NK-92 treated with Interleukin-12 subunit alpha and Interleukin-12 subunit beta, amount 100 ng/mL, for 24 hours (cell line): ENCODE results near the gene ARL15.

Source experiments
- DNase-seq: peaks from one replicate; lab custom pipeline; 2025; lab: John Stamatoyannopoulos, UW

The ARL15 gene

DNA sequence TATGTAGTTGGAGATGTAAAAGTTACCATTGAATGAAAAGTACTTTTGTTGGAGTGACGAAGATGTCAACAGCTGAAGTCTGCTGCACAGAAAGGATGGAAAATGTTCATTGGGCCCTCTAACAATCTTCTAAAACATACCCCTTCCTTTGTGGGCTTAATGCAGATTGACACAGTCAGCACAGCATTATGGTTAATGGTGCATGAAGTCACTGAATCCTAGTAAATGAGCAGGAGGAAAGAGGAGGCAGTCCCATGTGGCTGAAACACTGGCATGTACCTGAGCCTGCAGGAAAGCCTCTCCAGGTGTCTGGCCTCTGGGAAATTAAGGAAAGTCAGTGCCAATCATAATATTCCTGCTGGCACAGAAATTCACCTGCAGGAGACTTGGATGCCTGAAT lies 153.8 kb downstream of the ARL15 start:
- DNase-seq = no peak

DNA sequence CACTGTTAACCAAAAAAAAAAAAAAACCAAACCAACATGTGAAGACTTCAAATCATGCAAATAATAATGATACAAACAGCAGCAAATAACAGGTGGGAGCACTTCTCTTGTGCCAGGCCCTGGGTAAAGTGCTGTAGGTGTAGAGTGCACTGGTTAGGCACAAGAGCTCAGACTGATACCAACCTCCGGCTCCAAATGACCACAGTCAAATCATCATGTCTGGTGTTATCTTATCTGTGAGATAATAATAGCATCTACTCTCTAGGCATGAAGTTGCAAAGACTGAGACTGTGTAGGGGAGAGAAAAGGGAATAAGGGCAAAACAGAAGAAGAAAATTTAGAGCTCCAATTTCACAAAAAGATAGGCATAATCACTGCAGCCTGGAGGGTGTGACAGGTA lies 159.5 kb downstream of the ARL15 start:
- no peak for DNase-seq

DNA sequence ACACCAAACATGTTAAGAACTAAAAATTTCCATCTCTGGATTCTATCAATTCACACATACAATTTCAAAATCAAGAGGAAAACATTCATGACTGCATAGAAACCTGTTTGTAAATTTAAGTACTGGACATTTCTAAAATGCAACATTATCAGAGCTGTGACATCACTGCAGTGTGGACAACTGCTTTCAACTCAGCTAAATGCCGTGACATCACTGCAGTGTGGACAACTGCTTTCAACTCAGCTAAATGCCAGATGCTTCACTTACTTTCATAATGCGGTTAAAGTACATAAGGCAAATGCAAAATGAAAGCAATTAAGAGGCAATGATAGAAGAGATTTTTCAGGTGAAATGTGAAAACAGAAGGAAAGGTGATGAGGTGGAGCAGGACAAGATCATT lies 161.5 kb downstream of the ARL15 start:
- no peak for DNase-seq

DNA sequence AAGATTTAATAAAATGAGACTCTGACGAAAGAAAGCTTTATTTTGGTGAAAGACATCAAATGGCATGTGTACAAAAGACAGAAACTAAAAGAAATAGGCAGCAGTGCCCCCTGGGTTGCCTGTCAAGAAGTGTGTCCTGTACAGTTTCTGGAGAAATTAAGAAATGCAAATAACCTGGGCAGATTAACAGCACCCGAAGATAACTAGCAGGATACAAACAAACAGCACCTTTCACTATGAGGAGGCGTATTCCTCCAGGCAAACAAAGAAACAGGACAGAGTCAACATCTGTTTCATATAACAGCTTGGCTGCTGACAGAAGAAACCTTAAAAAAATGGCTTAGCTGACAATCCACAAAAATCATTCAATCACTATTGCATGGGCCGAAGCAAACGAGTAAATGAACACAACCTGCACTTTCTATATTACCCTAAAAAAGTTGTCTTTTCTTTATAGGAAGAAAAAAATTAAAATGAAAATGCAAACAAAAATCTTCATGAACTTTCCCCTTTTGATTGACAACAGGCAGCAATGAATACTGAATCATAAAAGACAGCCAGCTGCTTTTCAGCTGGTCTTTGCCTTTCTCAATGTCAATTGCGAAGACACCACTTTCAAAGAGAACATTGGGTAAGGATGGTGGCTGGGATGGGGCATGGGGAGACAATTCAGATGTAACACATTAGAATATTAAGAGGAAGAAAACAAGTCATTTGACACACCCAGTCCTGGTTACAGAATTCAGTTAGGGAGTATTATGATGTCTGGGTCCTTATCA lies 162.1 kb downstream of the ARL15 start:
- no peak for DNase-seq

DNA sequence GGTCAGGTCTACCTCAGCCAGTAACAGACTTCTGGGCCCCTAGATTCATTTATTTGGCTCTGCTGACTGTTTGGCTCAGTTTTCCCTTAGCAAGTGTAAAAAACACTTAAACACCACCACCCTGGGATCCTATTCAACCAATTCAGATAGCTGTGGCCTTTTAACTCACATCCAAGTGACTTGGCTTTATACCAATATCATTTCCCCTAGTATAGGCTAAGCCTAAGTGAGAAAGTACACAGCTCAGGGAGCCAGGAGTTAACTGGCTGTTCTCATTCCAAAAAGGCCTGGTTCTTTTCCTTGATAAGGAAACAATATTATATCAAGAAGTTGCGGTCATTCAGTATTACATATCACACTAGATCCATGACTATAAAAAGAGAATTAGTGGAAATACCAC lies 163.5 kb downstream of the ARL15 start:
- DNase-seq = no peak

DNA sequence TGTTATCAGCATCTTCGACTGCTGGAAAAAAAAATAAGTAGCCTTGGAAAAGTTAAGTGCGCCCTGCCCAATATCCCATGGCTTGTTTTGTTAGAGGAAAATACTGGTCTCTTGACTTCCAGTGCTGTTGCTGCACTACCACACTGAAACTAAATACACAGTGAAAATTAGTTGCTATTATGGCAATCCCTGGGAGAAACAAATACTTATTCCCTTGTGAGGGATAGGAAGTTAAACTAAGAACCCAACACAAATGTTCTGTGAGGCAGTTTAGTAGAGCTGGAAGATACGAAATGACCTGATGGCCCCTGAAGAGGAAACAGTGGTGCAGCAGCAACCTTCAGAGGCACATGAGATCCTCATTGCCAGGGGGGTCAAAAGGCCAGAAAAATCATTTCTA lies 164.0 kb downstream of the ARL15 start:
- no peak for DNase-seq

DNA sequence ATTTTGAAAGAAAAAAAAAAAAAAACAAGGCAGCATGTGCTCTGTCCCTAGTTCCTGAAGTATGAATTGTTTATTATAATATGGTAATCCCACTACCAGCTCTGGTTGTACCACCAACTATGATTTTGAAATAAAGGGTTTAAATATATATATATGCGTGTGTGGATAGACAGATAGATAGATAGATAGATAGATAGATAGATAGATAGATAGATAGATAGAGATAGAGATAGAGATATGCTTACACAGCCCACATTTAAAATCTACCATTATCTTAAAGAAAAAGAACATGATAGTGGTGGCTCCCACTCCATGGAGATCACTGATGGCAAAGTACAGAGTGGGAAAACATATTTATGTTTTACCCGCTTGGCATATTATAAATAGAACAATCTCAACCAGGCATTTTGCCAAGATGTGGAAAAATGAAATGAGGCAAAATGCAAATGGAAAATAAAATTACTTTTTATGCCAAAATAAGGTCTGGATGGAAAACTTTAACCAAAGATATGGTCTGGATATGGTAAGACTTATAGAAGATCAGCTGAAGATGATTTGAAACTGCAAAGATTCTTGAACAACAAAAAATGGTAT lies 170.0 kb downstream of the ARL15 start:
- DNase-seq = no peak

DNA sequence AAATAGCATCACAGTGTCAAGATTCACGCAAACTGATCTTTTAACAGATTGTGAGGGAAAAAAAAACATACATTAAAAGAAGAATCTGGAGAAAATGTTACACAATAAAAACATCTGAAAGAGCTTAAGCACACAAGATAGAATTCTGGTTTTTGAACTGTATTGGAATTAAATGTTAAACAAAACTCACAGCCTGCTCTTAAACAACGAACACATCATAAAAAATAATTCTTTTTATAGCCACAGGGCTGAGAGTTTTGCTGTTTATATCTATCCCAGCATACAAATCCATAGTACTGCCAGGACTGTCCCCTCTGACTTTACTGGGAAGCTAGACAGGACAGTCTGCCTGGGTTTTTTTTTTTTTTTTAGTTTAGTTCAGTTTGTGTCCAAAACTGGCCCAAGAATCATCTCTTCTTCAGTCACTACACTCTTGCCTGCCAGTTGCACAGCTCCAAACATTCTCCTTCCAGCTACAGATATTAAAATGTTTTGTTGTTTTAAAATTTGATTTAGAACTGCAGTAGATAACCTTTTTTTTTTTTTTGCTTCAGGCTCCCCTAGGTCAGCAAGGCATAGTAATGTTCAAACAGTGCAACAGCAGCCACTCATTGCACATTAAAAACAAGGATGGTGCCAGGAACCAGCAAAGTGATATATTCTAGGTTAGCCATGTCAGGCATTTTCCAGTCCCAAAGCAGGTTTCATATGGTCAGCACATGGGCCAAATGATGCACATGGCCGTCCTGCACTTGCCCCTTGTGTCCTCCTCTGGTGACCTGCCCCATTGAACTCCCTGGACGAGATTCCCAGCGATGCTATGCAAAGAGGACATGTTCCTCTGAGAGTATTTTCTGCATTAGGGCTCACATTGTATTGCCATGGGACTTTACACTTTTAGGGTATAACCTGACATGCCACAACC lies 173.6 kb downstream of the ARL15 start:
- DNase-seq = no peak

DNA sequence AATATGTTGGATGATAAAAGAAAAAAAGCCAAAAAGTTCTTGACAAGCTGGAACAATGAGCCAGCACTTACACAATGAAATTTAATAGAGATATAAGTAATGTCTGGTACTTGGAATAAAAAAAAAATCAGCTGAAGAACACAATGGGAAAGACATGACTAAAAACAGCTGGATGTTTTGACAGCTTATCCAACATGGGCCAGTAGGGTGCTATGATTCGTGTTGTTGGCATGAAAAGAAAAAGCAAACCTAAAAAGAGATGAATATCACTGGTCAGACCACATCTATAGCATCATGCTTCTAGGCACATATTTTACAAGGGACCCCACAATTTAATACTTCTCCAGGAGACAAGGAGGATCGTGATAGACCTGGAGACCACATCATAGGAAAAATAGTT lies 175.3 kb downstream of the ARL15 start:
- DNase-seq = no peak

DNA sequence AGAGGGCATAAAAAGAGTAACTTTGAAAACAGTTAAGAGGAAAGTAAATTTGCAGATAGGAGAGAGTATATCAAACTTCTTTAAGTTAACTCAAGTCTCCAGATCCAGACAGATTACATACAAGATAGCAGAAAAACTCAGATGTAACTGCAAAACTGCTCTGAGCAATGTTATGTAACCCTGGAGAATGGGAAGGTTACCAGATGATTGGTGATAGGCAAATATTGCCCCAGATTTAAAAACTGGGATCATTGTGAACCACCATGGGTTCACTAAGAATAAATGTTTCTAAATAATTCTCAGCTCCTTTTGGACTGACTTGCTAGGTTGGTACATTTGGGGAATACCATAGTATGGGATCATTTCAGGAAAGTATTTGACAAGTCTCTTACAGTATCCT lies 176.5 kb downstream of the ARL15 start:
- DNase-seq = no peak

DNA sequence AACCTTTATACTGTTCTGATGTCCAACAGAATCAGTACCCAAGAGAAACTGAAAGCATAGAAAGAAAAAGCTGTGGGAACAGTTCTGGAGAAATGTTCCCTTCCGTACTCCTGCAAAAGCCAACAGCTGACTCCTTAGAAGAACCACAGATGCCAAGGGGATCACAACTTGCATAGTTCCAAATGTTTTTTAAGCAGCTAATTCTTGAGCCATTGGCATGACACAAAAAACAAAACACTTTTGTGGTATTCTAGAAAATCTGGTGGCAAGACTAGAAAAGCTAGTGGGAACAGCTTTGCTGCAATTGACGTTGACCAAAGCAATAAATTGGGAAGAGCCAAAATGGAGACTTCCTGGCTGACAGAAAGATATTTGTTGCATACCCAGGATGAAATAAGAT lies 189.9 kb downstream of the ARL15 start:
- DNase-seq = no peak

DNA sequence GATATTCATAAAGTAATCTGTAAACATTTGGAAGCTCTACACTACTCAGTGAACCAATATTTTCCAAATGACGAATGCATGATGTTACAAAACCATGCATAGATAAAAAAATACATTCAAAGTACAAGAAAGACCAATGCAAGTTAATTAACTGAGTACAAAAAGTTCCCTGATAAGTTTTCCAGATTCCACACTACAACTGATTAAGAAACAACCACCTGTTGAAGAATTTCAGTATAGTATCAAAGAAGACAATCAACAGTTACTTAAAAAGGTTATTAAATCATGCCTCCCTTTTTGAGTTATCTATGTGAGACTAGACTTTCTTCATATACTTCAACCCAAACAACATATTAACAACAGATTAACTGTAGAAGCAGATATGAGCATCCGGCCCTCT lies 192.4 kb downstream of the ARL15 start:
- no peak for DNase-seq

DNA sequence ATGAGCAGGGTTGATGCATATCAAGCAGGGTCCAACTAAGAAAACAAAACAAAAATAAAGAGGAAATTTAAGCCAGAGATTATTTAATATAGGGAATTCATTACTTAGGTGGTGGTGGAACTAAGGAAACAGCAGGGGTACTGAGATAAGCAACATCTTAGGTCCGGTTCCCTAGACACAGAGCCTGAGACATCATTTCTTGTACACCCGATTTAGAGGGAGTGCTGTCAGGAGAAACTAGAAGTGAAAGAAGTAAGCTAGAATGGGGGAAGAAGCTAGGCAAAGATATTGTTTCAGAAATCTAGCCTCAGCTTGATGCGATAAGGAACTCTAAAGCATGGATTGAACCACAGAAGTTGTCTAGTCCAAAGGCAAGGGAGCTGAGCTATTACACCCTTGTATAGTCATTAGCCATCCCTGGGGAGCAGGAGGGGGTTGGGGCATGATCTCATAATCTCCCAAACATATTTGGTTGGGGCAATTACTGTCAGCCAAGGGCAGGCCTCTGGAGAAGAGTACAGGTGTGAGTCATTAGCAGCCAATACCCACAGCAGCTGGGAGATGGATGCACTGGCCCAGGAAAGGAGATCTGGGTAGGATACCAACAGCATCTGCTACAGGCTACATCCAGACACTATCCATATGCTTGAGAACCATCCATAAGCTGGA lies 194.5 kb downstream of the ARL15 start:
- DNase-seq = no peak

DNA sequence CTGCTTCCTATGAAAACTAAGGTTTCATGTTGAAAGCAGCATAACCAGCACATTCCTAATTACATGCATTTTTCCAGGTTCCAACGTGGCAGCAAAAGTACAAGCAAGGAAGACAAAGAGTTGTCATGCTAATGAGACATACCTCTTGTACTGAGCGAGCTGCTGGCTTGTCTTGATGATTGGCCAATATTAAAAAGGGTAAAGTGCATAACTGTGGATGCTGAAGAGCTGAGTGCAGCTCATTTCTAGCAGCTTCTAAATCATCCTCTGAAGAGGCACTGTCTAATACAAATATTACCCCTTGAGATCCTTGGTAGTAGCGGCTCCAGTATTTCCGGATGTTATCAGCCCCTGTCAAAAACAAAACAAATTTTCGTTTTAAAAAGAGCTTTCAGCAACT lies 197.3 kb downstream of the ARL15 start:
- no peak for DNase-seq

DNA sequence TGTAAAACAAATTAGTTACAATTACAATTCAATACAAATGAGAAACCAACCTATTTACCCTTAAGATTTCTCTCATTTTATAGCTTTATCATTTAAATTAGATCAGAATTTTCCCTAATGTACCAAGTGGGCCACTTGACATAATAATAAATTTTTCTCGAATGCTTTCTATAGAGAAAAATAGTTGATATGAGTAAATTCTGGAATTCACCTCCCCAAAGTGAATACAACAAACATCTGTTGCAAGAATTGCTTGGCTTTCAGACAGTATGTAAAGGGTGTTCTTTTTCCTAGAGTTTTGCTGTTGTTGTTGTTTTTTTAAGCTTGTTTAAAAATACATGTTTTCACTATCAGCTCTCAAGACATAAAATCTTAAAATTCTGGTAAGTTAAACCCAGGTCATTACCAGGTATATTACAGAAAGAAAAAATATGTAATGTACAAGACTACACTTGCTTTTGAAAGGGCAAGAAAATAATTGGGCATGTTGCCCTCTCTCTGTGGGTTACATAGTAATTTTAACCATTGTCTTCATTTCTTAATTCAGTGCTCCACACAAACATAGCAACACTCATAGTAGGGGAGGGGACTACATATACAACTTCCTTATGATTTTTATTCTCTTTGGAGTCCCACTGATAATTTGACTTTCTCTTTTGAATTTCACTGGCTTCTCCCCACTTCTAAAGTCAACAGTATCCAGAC lies 200.6 kb downstream of the ARL15 start:
- DNase-seq = no peak

DNA sequence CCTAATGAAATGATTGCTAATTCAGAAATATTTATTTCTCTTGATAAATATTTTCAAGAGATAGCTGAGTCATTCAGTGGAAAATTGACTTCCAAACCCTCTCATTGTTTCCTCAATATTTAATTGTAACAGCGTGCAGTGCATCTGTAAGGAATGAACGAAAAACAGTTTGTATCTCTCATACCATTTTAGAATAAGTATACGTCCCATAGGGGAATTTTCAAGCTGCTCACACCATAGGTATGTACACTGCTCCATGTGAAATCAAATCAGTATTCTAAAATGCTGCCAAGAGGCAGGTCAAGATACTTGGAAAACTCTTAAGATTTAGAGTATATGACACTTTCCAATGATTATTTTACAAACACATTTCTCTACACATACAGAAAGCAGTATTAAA lies 202.2 kb downstream of the ARL15 start:
- no peak for DNase-seq

DNA sequence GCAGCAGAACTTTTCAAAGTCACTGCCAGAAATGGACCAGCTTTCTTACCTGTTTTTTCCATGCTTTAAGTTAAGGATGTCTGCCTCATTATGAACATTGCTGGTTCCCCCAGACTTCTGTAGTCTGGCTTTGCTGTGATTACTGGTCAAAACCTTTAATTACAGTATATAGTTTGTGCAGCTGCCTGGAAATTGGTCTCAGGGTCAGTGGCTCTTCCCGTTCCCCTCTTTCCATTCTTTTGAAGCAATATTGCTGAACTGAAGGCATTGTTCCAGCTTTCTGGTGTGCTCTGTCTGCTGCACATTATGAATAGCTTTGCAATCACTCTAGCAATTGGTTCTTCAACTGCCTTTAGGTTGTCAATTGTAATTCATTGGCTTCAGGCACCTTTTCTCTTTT lies 206.5 kb downstream of the ARL15 start:
- no peak for DNase-seq

DNA sequence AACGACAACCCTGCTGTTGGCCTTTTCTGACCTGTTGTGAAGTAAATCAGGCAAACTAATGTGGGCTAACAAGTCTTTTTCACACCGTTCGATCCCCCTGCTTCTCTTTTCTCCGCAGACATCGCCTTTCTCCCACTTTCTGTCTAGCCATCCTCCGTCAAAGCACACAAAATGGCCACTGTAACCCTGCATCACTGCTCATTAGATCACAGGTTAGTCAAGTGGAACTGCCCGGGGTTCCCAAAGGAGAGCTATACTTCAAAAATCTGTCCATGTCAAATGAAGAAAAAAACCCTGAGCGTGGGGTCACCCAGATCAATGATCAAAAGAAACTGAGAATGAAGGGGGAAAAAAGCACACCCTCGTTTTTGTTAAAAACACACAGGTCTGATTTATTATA lies 212.1 kb downstream of the ARL15 start:
- no peak for DNase-seq

DNA sequence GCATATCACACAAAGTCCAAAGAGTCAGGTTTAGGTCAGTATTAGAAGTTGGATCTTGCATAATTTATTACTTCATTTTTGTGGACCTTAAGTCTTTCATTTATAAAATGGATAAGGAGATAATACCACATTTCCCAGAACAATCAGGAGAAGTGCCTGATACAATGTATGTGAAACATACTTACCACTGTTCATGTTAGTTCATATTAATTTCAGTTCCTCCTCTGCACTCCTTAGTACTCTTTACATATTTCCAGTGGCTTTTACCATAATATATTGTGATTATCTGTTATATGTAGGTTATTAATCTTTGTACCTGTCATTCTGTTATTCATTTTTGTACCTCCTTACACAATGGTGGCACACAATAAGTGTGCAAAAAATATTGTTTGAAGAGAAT lies 214.4 kb downstream of the ARL15 start:
- no peak for DNase-seq

DNA sequence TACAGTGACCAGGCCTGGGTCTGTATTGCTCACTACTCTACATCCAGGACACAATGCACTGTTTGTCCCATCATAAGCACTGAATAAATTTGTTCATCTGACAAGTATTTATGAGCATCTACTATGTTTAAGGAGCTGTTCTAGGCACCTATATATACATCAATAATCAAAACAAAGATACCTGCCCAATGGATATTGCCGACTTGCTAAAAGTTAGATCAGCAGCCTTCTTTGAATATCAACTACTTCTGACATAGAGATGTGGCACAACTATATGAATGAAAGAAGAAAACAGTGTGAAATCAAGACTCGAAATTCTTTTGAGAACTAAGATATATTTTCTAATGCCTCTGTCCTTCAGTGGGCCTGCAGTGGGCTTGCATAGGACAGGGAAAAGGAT lies 215.7 kb downstream of the ARL15 start:
- no peak for DNase-seq

DNA sequence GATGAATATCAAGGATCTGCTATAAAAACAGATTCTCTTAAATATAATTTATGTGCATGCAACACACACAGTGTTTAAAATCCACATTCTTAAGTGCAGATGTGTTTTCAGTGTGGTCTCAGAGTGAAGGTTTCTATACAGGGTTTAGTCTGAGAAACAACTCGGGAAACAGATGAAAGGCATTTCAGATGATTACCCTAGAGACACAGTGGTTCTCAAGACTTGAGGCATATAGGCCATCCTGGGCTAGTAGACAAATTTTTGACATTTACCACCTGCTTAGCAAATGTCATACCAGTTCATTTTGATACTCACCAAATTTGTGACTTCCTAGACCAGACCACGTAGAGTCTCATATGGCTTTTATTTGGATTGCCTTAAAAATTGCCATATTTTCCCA lies 216.5 kb downstream of the ARL15 start:
- DNase-seq = no peak

DNA sequence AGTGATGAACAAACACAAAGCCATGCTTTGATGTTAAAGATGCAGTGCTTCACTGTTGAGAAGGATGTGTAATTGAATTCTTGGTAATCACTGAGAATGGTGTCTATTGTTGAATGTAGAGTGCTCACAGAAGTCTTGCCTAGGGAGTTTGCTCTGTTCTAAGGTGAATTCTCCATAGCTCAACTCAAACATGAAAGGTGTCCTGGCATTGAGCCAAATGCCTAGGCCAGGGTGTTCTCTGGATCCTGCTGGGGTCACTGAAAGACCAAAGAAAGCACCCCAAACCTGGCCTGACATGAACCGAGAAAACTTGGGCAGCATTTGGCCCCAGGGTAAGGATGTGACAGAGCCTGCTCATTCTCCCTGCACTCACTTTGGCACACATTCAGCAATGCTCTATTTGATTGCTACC lies 217.3 kb downstream of the ARL15 start:
- no peak for DNase-seq
